WTC11 (cell line): ENCODE data around the gene GPR176. TPM values are rescaled to one million over a fixed set of nuclear protein-coding genes. Genes with fewer than 3 reads are reported as not detected.

Source experiments
- ATAC-seq: fragments of 200-7000 bp; cut with Tn5 transposase; 2 replicates; pipeline ENCODE4 v1.10.0; 2021; ENCODE audit warnings: mild to moderate bottlenecking, moderate library complexity
- CTCF ChIA-PET: fragments of 300-600 bp; sonication (Branson Sonifier 250); formaldehyde crosslinking; loops from one replicate; lab custom pipeline; 2021; ENCODE audit warnings: antibody characterized with exemption; lab: Charles Lee
- POLR2A ChIA-PET: fragments of 350-600 bp; sonication (Branson Sonifier 250); formaldehyde crosslinking; loops from one replicate; lab custom pipeline; 2021; ENCODE audit warnings: antibody characterized with exemption; lab: Charles Lee
- DNase-seq: peaks from one replicate; pipeline ENCODE4 v3.0.0; 2021; ENCODE audit warnings: low spot score
- H3K27ac Mint-ChIP-seq: 2 replicates; pipeline ENCODE4 v1.8.0; 2021; ENCODE audit warnings: mixed read lengths
- H3K27me3 Mint-ChIP-seq: 2 replicates; pipeline ENCODE4 v1.8.0; 2021; ENCODE audit warnings: low read depth, mild to moderate bottlenecking, moderate library complexity, mixed read lengths
- H3K36me3 Mint-ChIP-seq: 2 replicates; pipeline ENCODE4 v1.8.0; 2021; ENCODE audit warnings: mixed read lengths
- H3K4me1 Mint-ChIP-seq: 2 replicates; pipeline ENCODE4 v1.8.0; 2022; ENCODE audit warnings: mixed read lengths
- H3K4me3 Mint-ChIP-seq: 2 replicates; pipeline ENCODE4 v1.8.0; 2021; ENCODE audit warnings: mild to moderate bottlenecking, moderate library complexity, mixed read lengths
- H3K9me3 Mint-ChIP-seq: 2 replicates; pipeline ENCODE4 v1.8.0; 2021; ENCODE audit warnings: mixed read lengths
- CREB1 ChIP-seq: sonication (generic); formaldehyde crosslinking; IDR thresholded peaks from 2 replicates; pipeline ENCODE4 v1.8.0; 2023; ENCODE audit warnings: mild to moderate bottlenecking, missing genetic modification reagents
- CREM ChIP-seq: sonication (generic); formaldehyde crosslinking; IDR thresholded peaks from 2 replicates; pipeline ENCODE4 v1.8.1; 2022; ENCODE audit warnings: mild to moderate bottlenecking, missing genetic modification reagents, moderate library complexity
- ELF4 ChIP-seq: sonication (generic); formaldehyde crosslinking; IDR thresholded peaks from 2 replicates; pipeline ENCODE4 v1.8.1; 2022; ENCODE audit warnings: low read depth, mild to moderate bottlenecking, moderate library complexity, missing genetic modification reagents
- JAZF1 ChIP-seq: fragments of 250-450 bp; sonication (Bioruptor Pico); IDR thresholded peaks from 2 replicates; pipeline ENCODE4 v1.9.0; 2021; ENCODE audit warnings: moderate library complexity, mild to moderate bottlenecking, inconsistent platforms
- MYBL2 ChIP-seq: sonication (generic); formaldehyde crosslinking; IDR thresholded peaks from 2 replicates; pipeline ENCODE4 v1.8.1; 2023; ENCODE audit warnings: mild to moderate bottlenecking, moderate library complexity, missing genetic modification reagents
- SMAD3 ChIP-seq: sonication (generic); formaldehyde crosslinking; IDR thresholded peaks from 2 replicates; pipeline ENCODE4 v1.8.0; 2022; ENCODE audit warnings: missing genetic modification reagents, mild to moderate bottlenecking, borderline replicate concordance
- SMAD4 ChIP-seq: sonication (generic); formaldehyde crosslinking; IDR thresholded peaks from 2 replicates; pipeline ENCODE4 v1.8.0; 2022; ENCODE audit warnings: mild to moderate bottlenecking, missing genetic modification reagents
- SOX15 ChIP-seq: fragments of 250-450 bp; sonication (Bioruptor Pico); IDR thresholded peaks from 2 replicates; pipeline ENCODE4 v1.9.0; 2021; ENCODE audit warnings: mild to moderate bottlenecking
- TCF7 ChIP-seq: sonication (generic); formaldehyde crosslinking; IDR thresholded peaks from 2 replicates; pipeline ENCODE4 v1.8.0; 2022; ENCODE audit warnings: mild to moderate bottlenecking, low read depth, missing genetic modification reagents, moderate library complexity
- ZNF138 ChIP-seq: sonication (generic); formaldehyde crosslinking; conservative IDR thresholded peaks from 2 replicates; pipeline ENCODE4 v1.8.1; 2022; ENCODE audit warnings: mild to moderate bottlenecking, moderate library complexity, missing genetic modification reagents
- ZNF219 ChIP-seq: sonication (generic); formaldehyde crosslinking; IDR thresholded peaks from 2 replicates; pipeline ENCODE4 v1.8.0; 2023; ENCODE audit warnings: missing genetic modification reagents, mild to moderate bottlenecking, borderline replicate concordance
- total RNA-seq: library from RNA; stranded (reverse); gene quantifications from 3 replicates; pipeline ENCODE4 v1.2.3, GENCODE V29; 2021
- TF ChIP-seq, protein P1 (sequence below): sonication (generic); formaldehyde crosslinking; IDR thresholded peaks from 2 replicates; pipeline ENCODE4 v1.8.0; 2022; ENCODE audit warnings: mild to moderate bottlenecking, missing genetic modification reagents
- TF ChIP-seq, protein P2 (sequence below): sonication (generic); formaldehyde crosslinking; IDR thresholded peaks from 2 replicates; pipeline ENCODE4 v1.8.1; 2023; ENCODE audit warnings: mild to moderate bottlenecking, missing genetic modification reagents, moderate library complexity
- TF ChIP-seq, protein P3 (sequence below): fragments of 250-450 bp; sonication (Bioruptor Pico); IDR thresholded peaks from 2 replicates; pipeline ENCODE4 v1.8.0; 2021; ENCODE audit warnings: mild to moderate bottlenecking
- TF ChIP-seq, protein P4 (sequence below): sonication (generic); formaldehyde crosslinking; IDR thresholded peaks from 2 replicates; pipeline ENCODE4 v1.8.0; 2022; ENCODE audit warnings: mild to moderate bottlenecking, missing genetic modification reagents
- TF ChIP-seq, protein P5 (sequence below): sonication (generic); formaldehyde crosslinking; IDR thresholded peaks from 2 replicates; pipeline ENCODE4 v1.8.1; 2023; ENCODE audit warnings: mild to moderate bottlenecking, missing genetic modification reagents, moderate library complexity
- TF ChIP-seq, protein P6 (sequence below): sonication (generic); formaldehyde crosslinking; IDR thresholded peaks from 2 replicates; pipeline ENCODE4 v1.8.1; 2023; ENCODE audit warnings: mild to moderate bottlenecking, missing genetic modification reagents
- TF ChIP-seq, protein P7 (sequence below): sonication (generic); formaldehyde crosslinking; IDR thresholded peaks from 2 replicates; pipeline ENCODE4 v1.8.0; 2022; ENCODE audit warnings: missing genetic modification reagents

Gene GPR176
- total RNA-seq, 1 experiment from 2014 or later, result 117 TPM

DNA sequence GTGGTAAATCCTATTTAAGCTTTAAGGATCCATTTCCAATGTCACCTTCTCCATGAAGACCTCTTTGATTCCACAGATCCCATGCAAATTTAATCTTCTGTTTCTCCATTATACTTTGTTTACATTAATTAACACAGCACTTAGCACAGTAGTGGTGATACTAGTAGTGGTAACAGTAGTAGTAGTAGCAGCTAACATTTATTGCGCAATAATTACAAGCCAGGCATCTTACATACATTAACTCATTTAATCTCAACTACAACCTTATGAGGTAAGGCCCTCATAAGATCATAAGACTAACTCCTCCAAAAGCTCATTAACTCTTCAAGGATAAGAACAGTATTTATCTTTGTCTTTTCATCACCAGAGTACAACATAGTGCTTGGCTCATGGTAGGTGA lies 82.6 kb downstream of the GPR176 start:
- Mint-ChIP-seq H3K9me3 (peaks cover 27% of the 10 kb centered on the region), H3K27me3 (no peaks in the 10 kb centered on the region), H3K27ac (peak overlapping the region; percentile 52; the same call in 1 of the 2 replicates), H3K4me3 (no peak overlapping the region), H3K4me1 (peaks cover 32% of the 10 kb centered on the region), H3K36me3 (peaks cover 31% of the 10 kb centered on the region)
- ATAC-seq (no peak), DNase-seq (no peak)
- POLR2A ChIA-PET, result no interaction called here
- TF ChIP-seq ZNF219 (CRISPR knock-in tag), result no peak
- TF ChIP-seq MYBL2, result no peak
- CTCF ChIA-PET, result no interaction called here

DNA sequence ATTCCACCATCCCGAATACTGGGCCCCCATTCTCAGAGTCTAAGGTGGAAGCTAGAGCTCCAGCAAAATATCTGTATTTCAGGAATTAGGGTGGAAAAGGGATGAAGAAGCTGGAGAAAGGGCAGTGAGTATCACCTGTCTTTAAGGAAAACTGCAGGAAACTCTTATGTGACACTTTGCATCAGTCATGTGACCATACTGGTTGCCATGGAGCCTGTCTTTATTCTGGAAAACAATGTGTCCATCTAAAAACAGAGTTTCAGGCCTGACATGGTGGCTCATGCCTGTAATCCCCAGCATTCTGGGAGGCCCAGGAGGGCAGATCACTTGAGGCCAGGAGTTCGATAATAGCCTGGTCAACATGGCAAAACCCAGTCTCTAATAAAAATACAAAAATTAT lies 84.5 kb downstream of the GPR176 start:
- Mint-ChIP-seq H3K27ac (no peak overlapping the region), H3K4me3 (no peak overlapping the region), H3K36me3 (peaks cover 19% of the 10 kb centered on the region), H3K9me3 (peaks cover 21% of the 10 kb centered on the region), H3K27me3 (no peaks in the 10 kb centered on the region), H3K4me1 (peaks cover 40% of the 10 kb centered on the region)
- no peak for DNase-seq
- ChIA-PET CTCF (no interaction called here), POLR2A (no interaction called here)
- TF ChIP-seq, protein P1, sequence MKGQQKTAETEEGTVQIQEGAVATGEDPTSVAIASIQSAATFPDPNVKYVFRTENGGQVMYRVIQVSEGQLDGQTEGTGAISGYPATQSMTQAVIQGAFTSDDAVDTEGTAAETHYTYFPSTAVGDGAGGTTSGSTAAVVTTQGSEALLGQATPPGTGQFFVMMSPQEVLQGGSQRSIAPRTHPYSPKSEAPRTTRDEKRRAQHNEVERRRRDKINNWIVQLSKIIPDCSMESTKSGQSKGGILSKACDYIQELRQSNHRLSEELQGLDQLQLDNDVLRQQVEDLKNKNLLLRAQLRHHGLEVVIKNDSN (CRISPR knock-in tag), result peak; percentile 61
- no peak for TF ChIP-seq TCF7 (CRISPR knock-in tag)
- TF ChIP-seq, protein P2, sequence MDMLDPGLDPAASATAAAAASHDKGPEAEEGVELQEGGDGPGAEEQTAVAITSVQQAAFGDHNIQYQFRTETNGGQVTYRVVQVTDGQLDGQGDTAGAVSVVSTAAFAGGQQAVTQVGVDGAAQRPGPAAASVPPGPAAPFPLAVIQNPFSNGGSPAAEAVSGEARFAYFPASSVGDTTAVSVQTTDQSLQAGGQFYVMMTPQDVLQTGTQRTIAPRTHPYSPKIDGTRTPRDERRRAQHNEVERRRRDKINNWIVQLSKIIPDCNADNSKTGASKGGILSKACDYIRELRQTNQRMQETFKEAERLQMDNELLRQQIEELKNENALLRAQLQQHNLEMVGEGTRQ (CRISPR knock-in tag), result peak; percentile 73
- no peak for ATAC-seq

DNA sequence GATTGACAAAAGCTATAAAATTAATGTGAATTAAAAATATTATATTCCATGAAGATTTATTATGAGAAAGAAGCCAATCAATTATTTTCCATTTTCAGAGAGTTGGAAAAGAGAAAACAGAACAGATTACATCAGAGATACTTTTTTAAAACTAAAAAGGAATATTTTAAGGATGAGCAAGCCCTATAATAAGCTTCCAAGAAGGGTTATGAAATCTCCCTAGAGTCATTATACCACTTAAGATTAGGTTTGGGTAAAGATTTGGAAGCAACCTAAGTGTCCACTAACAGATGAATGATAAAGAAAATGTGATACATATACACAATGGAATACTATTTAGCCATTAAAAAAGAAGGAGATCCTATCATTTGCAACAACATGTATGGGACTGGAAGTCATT lies 85.8 kb downstream of the GPR176 start:
- DNase-seq, result no peak
- no peak overlapping the region for H3K27ac Mint-ChIP-seq
- no peak for TF ChIP-seq CREB1 (CRISPR knock-in tag)
- TF ChIP-seq SMAD3, result no peak
- TF ChIP-seq JAZF1 (CRISPR knock-in tag), result no peak
- TF ChIP-seq ELF4 (CRISPR knock-in tag), result no peak
- TF ChIP-seq CREM (CRISPR knock-in tag), result no peak
- TF ChIP-seq, protein P3, sequence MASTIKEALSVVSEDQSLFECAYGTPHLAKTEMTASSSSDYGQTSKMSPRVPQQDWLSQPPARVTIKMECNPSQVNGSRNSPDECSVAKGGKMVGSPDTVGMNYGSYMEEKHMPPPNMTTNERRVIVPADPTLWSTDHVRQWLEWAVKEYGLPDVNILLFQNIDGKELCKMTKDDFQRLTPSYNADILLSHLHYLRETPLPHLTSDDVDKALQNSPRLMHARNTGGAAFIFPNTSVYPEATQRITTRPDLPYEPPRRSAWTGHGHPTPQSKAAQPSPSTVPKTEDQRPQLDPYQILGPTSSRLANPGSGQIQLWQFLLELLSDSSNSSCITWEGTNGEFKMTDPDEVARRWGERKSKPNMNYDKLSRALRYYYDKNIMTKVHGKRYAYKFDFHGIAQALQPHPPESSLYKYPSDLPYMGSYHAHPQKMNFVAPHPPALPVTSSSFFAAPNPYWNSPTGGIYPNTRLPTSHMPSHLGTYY, result no peak
- TF ChIP-seq, all 79 proteins: peak for 0
- ATAC-seq, result no peak
- Mint-ChIP-seq H3K36me3 (peaks cover 6% of the 10 kb centered on the region), H3K4me1 (peaks cover 47% of the 10 kb centered on the region), H3K9me3 (peaks cover 8% of the 10 kb centered on the region), H3K4me3 (no peak overlapping the region), H3K27me3 (no peaks in the 10 kb centered on the region)
- ChIA-PET POLR2A (no interaction called here), CTCF (interaction anchor here (0.8 kb wide), 1 partner anchor 78 kb away, joined by 3 read pairs; no protein-coding TSS in a partner anchor)

DNA sequence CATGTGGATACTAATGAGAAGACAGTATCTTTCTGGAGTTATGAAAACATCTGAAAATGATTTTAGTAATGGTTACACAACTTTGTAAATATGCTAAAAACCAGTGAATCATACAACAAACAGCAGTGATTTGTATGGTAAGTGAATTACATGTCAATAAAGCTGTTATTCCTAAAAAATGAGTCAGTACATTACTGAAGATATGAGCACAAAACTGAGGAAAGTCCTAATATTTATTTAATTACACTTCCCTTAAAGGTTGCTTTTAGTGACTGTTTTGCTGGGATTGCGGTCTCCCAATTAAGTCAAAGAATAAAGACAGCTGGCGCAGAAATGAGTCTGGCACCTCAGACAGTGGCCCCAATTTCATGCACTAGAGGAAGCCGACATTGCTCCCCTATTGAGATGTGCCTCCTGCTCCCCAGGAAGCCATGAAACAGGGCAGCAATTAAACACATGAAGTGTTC lies 86.5 kb downstream of the GPR176 start:
- H3K4me1 Mint-ChIP-seq, result peaks cover 54% of the 10 kb centered on the region
- ATAC-seq (no peak), DNase-seq (no peak)
- peaks cover under 1% of the 10 kb centered on the region; the same call in 1 of the 2 replicates for H3K36me3 Mint-ChIP-seq
- POLR2A ChIA-PET, result no interaction called here
- H3K27me3 Mint-ChIP-seq, result no peaks in the 10 kb centered on the region
- no peak overlapping the region for H3K4me3 Mint-ChIP-seq
- H3K27ac Mint-ChIP-seq, result 0 out of 2 replicates have a peak overlapping the region, but pooled peaks have one; percentile 5
- CTCF ChIA-PET, result interaction anchor here (0.8 kb wide), 1 partner anchor 77 kb away, joined by 3 read pairs; no protein-coding TSS in a partner anchor
- H3K9me3 Mint-ChIP-seq, result peaks cover 1% of the 10 kb centered on the region
- TF ChIP-seq SMAD4 (no peak), ZNF138 (CRISPR knock-in tag) (no peak), SOX15 (CRISPR knock-in tag) (no peak)
- TF ChIP-seq, protein P4, sequence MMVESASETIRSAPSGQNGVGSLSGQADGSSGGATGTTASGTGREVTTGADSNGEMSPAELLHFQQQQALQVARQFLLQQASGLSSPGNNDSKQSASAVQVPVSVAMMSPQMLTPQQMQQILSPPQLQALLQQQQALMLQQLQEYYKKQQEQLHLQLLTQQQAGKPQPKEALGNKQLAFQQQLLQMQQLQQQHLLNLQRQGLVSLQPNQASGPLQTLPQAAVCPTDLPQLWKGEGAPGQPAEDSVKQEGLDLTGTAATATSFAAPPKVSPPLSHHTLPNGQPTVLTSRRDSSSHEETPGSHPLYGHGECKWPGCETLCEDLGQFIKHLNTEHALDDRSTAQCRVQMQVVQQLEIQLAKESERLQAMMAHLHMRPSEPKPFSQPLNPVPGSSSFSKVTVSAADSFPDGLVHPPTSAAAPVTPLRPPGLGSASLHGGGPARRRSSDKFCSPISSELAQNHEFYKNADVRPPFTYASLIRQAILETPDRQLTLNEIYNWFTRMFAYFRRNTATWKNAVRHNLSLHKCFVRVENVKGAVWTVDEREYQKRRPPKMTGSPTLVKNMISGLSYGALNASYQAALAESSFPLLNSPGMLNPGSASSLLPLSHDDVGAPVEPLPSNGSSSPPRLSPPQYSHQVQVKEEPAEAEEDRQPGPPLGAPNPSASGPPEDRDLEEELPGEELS (CRISPR knock-in tag), result no peak
- TF ChIP-seq, protein P5, sequence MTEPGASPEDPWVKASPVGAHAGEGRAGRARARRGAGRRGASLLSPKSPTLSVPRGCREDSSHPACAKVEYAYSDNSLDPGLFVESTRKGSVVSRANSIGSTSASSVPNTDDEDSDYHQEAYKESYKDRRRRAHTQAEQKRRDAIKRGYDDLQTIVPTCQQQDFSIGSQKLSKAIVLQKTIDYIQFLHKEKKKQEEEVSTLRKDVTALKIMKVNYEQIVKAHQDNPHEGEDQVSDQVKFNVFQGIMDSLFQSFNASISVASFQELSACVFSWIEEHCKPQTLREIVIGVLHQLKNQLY (CRISPR knock-in tag), result no peak
- TF ChIP-seq, protein P6, sequence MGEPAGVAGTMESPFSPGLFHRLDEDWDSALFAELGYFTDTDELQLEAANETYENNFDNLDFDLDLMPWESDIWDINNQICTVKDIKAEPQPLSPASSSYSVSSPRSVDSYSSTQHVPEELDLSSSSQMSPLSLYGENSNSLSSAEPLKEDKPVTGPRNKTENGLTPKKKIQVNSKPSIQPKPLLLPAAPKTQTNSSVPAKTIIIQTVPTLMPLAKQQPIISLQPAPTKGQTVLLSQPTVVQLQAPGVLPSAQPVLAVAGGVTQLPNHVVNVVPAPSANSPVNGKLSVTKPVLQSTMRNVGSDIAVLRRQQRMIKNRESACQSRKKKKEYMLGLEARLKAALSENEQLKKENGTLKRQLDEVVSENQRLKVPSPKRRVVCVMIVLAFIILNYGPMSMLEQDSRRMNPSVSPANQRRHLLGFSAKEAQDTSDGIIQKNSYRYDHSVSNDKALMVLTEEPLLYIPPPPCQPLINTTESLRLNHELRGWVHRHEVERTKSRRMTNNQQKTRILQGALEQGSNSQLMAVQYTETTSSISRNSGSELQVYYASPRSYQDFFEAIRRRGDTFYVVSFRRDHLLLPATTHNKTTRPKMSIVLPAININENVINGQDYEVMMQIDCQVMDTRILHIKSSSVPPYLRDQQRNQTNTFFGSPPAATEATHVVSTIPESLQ (CRISPR knock-in tag), result no peak
- TF ChIP-seq, protein P7, sequence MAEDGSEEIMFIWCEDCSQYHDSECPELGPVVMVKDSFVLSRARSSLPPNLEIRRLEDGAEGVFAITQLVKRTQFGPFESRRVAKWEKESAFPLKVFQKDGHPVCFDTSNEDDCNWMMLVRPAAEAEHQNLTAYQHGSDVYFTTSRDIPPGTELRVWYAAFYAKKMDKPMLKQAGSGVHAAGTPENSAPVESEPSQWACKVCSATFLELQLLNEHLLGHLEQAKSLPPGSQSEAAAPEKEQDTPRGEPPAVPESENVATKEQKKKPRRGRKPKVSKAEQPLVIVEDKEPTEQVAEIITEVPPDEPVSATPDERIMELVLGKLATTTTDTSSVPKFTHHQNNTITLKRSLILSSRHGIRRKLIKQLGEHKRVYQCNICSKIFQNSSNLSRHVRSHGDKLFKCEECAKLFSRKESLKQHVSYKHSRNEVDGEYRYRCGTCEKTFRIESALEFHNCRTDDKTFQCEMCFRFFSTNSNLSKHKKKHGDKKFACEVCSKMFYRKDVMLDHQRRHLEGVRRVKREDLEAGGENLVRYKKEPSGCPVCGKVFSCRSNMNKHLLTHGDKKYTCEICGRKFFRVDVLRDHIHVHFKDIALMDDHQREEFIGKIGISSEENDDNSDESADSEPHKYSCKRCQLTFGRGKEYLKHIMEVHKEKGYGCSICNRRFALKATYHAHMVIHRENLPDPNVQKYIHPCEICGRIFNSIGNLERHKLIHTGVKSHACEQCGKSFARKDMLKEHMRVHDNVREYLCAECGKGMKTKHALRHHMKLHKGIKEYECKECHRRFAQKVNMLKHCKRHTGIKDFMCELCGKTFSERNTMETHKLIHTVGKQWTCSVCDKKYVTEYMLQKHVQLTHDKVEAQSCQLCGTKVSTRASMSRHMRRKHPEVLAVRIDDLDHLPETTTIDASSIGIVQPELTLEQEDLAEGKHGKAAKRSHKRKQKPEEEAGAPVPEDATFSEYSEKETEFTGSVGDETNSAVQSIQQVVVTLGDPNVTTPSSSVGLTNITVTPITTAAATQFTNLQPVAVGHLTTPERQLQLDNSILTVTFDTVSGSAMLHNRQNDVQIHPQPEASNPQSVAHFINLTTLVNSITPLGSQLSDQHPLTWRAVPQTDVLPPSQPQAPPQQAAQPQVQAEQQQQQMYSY (CRISPR knock-in tag), result no peak
